ENCODE measurements around the gene ALK. TPM values are rescaled to one million over a fixed set of nuclear protein-coding genes. Genes with fewer than 3 reads are reported as not detected.

The ALK gene
- polyA plus RNA-seq, 3 donors, result not detected

- H3K36me3 Mint-ChIP-seq, result no peaks in the 10 kb centered on the region
- no peak for DNase-seq
- Histone ChIP-seq H4K20me1 (ENCODE audit: insufficient read depth, low read length) (no peaks in the 10 kb centered on the region), H3K27ac (ENCODE audit: low read depth in 1 of 2, low read length in 2 of 2) (no peak overlapping the region), H3K9ac (ENCODE audit: insufficient read depth, low read length, poor library complexity, severe bottlenecking) (no peak overlapping the region), H3K79me2 (ENCODE audit: insufficient read depth, low read length) (no peaks in the 10 kb centered on the region), H3K36me3 (replicated peaks in 1 of 2; ENCODE audit: control insufficient read depth in 1 of 2, insufficient read depth in 2 of 2, low read length in 2 of 2) (no peaks in the 10 kb centered on the region), H3K9me3 (replicated peaks in 1 of 2; ENCODE audit: control insufficient read depth in 1 of 2, insufficient read depth in 1 of 2, low read length in 2 of 2) (no peaks in the 10 kb centered on the region), H3K4me2 (replicated peaks; ENCODE audit: extremely low read depth, low read length, poor library complexity, severe bottlenecking) (no peak overlapping the region), H3K4me3 (replicated peaks in 1 of 3; ENCODE audit: low read depth in 2 of 3, low read length in 3 of 3) (no peak overlapping the region), H2AFZ (ENCODE audit: insufficient read depth, low read depth, low read length, poor library complexity, severe bottlenecking) (no peak overlapping the region), H3K4me1 (ENCODE audit: control insufficient read depth in 1 of 2, insufficient read depth in 2 of 2, low read length in 2 of 2) (no peaks in the 10 kb centered on the region), H3K27me3 (ENCODE audit: control insufficient read depth in 2 of 2, insufficient read depth in 2 of 2, low read length in 2 of 2) (no peaks in the 10 kb centered on the region)
- H3K27me3 Mint-ChIP-seq (ENCODE audit: low read depth in 3 of 3), result peaks cover 0 to 6% (median 1%) of the 10 kb centered on the region in 3 donors
- intact Hi-C loops (cut with micrococcal nuclease), result no loop called here
- no peak overlapping the region for H3K27ac Mint-ChIP-seq
- no peaks in the 10 kb centered on the region for H3K4me1 Mint-ChIP-seq
- H3K9me3 Mint-ChIP-seq, result peaks cover 0 to 3% (median 0%) of the 10 kb centered on the region in 7 donors
- no CpG with 5 or more reads among the region's 2 CpGs for WGBS (ENCODE audit: insufficient coverage)
- H3K4me3 Mint-ChIP-seq, result no peak overlapping the region
- no peak for TF ChIP-seq CTCF (IDR thresholded peaks at IDR 0.05)
These were observed 282.7 kb downstream of the ALK start for GRCh38 chr2:29638641-29639040.

- no peak for DNase-seq
- peaks cover 0 to 4% (median 1%) of the 10 kb centered on the region in 7 donors for H3K9me3 Mint-ChIP-seq
- H3K27ac ChIP-seq (ENCODE audit: low read depth in 1 of 2, low read length in 2 of 2), result no peak overlapping the region
- no peak for TF ChIP-seq CTCF (IDR thresholded peaks at IDR 0.05)
- no peak overlapping the region for H3K4me3 ChIP-seq (replicated peaks in 1 of 3; ENCODE audit: low read depth in 2 of 3, low read length in 3 of 3)
- no peaks in the 10 kb centered on the region for H3K36me3 Mint-ChIP-seq
- no peak overlapping the region for H3K4me3 Mint-ChIP-seq
- intact Hi-C loops (cut with micrococcal nuclease), result no loop called here
- no peaks in the 10 kb centered on the region for H3K4me1 ChIP-seq (ENCODE audit: control insufficient read depth in 1 of 2, insufficient read depth in 2 of 2, low read length in 2 of 2)
- H3K4me2 ChIP-seq (replicated peaks; ENCODE audit: extremely low read depth, low read length, poor library complexity, severe bottlenecking), result no peak overlapping the region
- H3K9ac ChIP-seq (ENCODE audit: insufficient read depth, low read length, poor library complexity, severe bottlenecking), result no peak overlapping the region
- H3K79me2 ChIP-seq (ENCODE audit: insufficient read depth, low read length), result no peaks in the 10 kb centered on the region
- H3K9me3 ChIP-seq (replicated peaks in 1 of 2; ENCODE audit: control insufficient read depth in 1 of 2, insufficient read depth in 1 of 2, low read length in 2 of 2), result no peaks in the 10 kb centered on the region
- no peak overlapping the region for H3K27ac Mint-ChIP-seq
- H3K27me3 ChIP-seq (ENCODE audit: control insufficient read depth in 2 of 2, insufficient read depth in 2 of 2, low read length in 2 of 2), result no peaks in the 10 kb centered on the region
- no peak overlapping the region for H2AFZ ChIP-seq (ENCODE audit: insufficient read depth, low read depth, low read length, poor library complexity, severe bottlenecking)
- no peaks in the 10 kb centered on the region for H4K20me1 ChIP-seq (ENCODE audit: insufficient read depth, low read length)
- H3K27me3 Mint-ChIP-seq (ENCODE audit: low read depth in 3 of 3), result peaks cover 0 to 6% (median 0%) of the 10 kb centered on the region in 3 donors
- no CpG with 5 or more reads among the region's 1 CpG for WGBS (ENCODE audit: insufficient coverage)
- no peaks in the 10 kb centered on the region for H3K36me3 ChIP-seq (replicated peaks in 1 of 2; ENCODE audit: control insufficient read depth in 1 of 2, insufficient read depth in 2 of 2, low read length in 2 of 2)
- no peaks in the 10 kb centered on the region for H3K4me1 Mint-ChIP-seq
These were observed 286.5 kb downstream of the ALK start for GRCh38 chr2:29634916-29635315.

Data from CD14-positive monocyte (primary cell).